Activated CD8-positive, alpha-beta memory T cell treated with anti-CD3 and anti-CD28 coated beads for 24 hours (primary cell): Measurements from ENCODE around the gene PTPRM.

ENCODE experiments used
- DNase-seq: peaks from one replicate; pipeline ENCODE4 v3.0.0-alpha.2; 2020

PTPRM gene

DNA sequence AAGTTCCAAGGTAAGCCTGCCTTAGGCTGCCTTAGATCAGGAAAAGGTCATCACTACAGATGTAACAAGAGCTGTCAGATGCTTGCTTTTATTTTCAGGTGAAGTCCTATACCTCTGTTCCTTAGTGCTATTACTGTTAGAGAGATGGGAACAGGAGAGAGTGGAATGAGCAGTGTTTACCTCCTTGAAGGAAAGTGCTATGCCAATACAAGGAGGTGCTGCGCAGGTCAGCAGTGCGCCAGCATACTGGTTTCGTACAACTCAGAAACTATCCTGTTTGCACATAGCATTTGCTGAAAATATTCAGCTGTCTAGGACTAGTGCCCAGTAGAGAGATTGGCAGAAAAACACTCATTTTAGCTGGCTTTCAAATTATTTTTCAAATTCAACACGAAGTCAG, 629.1 kb downstream of the PTPRM start:
- no peak for DNase-seq

DNA sequence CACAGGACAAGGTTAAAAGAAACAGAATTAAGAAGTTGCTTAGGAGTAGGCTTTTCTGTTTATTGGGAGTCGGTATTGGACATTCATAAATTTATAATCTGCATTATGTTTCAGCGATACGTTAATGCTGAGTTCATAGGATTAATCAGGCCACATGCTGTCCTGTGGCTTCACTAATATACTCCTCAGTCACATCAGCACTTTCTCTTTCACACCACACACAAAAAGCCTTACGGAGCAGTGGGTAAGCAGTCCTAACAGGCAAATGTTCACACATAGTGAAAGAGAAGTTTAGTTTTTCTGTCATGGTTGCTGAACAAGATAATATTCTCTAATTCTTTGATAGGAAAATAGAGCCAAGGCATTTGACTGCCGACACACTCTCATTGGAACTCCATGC, 630.4 kb downstream of the PTPRM start:
- DNase-seq = no peak

DNA sequence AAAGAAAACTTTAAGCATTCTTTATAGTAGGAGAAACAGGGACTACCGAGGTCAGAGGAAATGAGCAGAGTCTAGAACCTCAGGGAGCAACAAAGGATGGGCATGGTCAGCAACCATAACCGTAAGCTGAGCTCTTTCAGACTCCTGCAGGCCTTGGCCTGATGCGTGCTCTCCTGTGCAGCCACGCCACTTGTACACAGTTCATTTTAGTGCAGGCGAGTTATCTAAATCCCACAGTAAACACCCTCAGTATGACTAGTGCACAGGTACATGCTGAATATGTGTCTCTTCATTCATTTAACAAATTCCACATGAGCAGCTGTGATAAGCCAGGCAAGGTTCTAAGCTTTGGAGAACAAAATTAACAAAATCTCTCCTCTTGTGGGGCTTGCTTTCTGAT, 640.9 kb downstream of the PTPRM start:
- DNase-seq = no peak

DNA sequence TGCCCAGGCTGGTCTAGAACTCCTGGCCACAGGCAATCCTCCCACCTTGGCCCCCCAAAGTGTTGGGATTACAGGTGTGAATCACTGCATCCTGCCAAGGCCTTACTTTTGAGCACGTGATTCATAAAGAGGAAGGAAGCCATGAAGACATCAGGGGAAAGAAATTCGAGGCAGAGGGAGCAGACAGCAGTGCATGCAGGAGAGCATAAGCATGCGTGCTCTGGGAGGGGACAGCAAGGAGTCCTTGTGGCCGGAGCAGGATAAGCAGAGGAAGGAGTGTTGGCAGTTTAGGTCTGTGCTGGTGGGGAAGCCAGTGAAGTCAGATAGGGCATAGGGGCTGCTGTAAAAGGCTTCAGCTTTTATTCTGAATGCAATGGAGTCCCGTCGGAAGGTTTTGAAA, 641.6 kb downstream of the PTPRM start:
- DNase-seq = no peak

DNA sequence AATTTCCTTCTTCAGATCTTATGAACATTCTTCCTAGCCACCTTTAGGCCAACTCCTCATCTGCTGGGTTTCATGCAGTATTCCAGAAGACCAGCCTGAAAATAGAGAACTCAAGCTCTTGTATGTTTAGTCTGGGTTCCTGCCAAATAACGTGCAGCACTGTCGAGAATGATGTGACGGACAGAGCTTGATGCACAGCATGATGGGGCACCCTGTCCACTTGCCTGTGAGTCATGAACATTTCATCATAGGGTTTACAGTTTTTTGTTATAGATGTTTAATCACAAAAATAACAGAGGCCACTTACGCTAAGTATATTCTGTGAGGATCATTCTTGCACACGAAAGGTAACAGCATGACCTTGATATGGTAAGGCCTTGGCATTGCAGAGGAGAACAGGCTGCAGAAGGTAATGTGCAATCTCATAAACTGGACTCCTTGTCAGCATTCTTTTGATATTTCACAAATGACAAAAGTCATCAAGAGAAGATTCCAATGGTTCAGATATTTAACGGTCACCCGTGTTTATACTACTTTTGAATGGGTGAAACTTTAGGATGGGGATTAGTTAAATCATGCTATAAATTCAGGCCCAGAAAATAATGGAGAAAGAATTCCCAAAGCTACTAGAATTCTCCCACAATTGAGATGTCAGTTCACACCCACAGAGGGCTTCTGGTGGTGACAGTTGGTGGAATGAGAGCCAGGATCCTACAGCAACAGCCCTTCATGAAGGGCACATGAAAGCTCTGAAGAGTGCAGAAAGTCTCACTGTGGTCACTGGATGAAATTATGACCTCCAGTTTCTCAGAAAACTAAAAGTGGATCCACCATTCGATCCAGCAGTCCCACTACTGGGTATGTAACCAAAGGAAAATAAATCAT, 646.0 kb downstream of the PTPRM start:
- no peak for DNase-seq

DNA sequence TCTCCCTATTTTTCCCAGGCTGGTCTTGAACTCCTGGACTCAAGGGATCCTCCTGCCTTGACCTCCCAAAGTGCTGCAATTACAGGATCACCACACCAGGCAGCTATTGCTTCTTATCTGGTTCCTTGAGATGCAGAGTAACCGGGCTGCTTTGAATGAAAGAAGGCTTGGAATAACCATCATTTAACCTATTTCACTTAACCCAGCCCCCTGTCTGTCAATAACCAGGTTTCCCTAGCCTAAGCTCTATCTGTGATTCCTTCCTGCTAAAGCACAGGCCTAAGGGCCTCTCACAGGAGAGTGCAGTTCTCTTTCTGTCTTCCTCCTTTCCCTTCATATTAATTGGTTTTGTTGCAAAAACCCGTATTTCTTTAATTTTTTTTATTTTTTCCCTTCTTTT, 648.6 kb downstream of the PTPRM start:
- no peak for DNase-seq

DNA sequence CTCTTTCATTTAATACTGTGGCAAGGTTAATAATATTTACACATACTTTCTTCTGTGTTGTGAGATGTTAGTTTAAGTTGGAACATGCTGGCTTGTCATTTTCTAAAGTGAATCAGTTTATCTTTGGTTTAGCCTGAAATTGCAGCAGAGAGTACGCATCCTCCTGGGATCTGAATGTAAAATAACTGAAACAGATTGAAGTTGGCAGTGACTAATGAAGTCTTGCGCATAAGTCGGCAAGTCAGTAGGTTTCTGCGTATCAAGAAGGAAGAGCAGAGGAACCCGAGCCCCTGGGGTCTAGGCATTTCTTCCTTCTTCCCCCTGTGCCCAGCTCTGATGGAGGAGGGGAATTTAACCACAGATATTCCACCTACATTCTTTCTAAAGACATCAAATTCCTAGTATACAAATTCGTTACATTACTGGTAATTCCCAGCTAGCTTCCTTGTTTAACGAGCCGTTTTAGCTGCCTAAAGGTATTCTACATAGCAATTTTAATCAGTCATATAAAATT, 650.0 kb downstream of the PTPRM start:
- no peak for DNase-seq

DNA sequence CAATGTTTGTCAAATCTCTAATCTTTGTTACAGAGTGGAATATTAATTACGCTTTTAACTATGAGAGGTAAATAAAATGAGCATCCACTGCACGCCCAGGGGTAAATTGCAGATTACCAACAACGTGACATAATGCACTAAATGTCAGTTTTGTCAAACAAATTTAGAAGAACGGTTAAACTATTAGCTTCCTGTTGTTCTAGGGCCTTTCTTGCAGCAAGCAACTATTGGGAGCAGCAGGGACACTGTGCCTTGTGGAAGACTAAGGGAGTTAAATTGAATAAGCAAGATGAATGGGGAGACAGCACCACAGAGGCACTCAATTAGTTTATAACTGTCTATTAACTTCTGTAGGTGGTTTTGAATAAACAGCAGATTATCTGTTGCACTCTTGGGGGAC, 651.1 kb downstream of the PTPRM start:
- no peak for DNase-seq

DNA sequence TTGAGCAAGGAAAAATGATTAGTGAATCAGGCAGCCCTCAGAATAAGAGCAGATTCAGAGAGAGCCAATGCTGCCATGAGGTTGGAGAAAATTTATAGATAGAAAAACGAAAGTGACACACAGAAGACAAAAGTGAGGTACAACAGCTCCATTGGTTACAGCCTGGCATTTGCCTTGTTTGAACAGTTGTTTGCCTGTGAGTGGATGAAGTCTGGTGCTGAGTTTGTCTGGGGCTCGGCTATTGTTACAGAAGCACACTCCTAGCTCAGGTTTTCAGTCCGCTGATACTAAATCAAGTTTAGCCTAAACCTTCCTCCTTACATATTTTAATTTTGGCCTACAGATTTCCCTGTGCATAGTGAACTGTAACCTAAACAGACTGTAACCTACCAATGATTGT, 654.3 kb downstream of the PTPRM start:
- no peak for DNase-seq

DNA sequence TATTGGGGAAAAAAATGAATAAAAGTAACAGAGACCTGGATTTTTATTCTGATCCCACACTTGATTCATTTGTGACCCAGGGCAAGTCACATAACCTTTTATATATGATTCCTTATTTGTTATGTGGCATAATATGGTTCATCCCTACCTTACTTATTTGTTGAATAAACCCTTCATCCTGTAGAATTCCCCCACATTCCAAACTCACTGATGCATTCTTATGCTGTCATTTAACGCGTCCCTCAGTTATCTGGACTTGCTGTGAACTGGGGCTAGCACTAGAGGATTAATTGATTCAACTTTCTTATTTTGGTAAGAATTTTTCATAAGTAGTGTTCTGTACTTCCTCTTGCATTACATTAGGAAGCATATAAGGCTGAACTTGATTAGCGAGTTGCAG, 657.5 kb downstream of the PTPRM start:
- DNase-seq = no peak

DNA sequence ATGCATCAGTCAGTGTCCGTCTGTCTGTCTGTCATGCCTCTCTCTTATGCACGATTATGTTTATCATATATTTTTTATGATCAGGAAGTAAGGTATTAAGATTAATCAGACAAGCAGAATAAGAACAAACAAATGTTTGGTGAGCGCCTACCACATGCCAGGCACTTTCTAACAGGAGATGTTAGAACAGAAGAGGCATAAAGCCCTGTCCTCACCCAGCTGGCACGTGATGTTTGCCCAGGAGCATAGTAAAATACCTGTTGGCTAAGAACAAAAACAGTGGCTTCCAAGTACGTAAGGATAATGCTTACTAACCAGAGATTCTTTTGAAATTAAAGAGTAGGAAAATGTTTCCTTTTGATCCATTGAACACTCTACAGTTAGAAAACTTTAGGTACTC, 661.9 kb downstream of the PTPRM start:
- no peak for DNase-seq

DNA sequence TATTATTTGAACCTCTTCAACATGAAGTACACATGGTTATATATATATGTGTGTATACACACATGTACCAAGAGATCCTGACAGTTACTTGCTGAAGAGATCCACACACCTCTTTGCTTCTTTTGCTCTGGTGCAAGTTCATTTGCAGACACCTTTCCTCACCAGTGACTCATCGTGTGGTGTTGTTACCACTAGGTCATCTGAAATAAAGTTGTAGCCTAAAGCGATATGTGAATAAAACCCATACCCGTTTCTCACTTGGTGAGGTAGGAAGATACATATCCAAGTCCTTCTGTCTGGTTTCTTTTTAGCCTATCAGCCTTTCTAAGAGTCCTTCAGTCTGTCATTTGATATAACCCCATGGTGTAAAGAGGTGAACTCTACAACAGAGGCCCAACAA, 662.7 kb downstream of the PTPRM start:
- no peak for DNase-seq

DNA sequence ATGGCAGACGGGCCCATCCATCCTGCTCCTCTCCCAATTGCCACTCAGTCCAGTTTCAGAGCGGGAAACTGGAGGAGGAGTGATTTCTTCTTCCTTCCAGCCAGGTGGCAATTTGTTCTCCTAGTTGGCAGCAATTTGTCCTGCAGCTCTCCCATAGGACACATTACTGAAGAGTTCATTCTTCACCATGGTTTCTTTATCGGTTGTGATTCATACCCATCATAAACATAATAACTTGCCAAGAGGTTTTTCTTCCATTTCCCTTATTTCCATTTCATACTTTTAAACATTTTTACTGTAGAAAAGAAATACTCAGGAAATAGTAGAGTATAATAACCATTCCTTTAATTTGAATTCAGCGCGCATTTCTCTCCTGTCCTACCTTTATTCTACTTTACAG, 664.2 kb downstream of the PTPRM start:
- no peak for DNase-seq

DNA sequence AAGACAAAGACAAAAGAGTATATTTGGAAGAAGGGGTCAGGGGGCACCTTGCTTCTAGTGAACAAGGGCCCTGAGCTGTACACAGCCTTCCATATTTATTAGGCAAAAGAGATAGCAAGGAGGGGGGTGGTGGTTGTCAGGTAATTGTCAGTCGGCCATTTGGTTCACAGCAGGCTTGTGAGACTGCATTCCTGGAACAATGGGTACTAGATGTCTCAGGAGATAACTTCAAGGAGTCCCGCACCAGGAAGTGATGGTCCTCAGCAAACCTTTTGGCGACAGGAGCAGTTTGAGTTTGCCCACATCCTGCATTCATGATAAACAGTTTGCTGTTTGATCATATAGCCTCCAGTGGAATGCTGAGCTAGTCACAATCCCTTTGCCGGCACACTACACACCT, 665.7 kb downstream of the PTPRM start:
- no peak for DNase-seq

DNA sequence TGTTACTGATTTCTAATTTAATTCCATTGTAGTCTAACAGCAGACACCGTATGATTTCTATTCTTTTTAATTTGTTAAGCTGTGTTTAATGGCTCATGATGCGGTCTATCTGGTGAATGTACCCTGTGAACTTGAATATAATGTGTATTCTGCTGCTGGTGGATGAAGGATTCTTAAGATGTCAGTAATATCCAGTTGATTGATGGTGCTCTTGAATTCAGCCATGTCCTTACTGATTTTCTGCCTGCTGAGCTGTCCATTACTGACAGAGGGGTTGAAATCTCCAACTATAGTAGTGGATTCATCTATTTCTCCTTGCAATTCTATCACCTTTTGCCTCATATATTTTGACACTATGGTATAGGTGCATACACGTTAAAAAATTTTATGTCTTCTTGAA, 668.8 kb downstream of the PTPRM start:
- no peak for DNase-seq

DNA sequence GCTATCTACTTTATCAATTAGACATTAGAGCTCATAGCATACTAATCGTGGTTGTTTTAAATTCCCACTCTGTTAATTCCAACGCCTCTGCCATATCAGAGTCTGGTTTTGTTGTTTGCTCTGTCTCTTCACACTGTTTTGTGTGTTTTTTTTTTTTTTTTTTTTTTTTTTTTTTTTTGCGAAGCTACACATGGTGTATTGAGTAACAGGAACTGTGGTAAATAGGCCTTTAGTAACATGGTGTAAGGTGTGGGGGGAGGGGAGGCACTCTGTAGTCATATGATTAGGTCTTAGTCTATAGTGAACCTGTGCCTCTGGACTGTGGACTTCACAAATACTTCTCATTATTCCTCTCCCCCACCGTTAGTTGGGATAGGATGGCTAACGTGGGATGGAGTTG, 671.4 kb downstream of the PTPRM start:
- DNase-seq = no peak

DNA sequence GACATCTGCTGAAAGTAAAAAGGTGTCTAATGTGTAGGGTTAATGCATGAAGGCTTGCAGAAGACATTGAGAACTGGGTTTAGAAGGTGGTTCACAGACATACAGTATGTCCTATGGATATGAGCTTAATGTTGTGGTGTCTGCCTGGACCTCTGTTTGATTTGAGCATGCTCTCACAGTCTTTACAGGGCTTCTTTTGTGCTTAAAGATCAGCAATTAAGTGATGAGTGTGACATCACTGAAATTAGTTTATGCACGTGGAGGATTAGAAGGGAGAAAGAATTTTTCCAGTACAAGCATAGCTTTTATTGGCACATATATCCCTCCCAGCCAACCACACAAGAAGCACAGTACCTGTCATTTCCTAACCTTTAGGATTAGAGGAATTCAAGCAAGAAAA, 674.6 kb downstream of the PTPRM start:
- DNase-seq = no peak

DNA sequence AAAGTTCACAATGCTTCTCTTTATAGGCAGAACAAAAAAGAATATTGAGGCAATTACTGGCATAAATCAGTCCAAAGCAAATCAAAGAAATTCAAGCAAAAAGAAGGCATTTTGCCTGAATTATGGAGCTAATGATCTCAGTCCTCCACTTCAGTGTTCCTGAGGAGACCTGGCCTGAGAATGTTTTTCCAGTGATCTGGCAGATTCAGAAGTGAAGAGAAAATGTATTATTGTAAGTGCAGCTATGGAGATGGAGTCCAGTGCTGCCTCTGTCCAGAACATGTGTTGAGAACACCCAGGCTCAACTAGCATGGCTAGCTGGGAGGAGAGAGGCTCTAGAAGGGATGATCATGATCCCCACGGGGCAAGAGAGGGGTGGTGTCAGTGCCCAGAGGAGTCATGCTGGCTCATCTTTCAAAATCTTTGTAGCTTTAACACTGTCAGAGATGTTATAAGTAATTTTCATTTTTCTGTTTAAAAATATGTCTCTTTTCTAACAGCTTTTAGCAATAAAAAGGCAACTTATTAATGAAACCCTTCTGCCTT, 675.1 kb downstream of the PTPRM start:
- no peak for DNase-seq

DNA sequence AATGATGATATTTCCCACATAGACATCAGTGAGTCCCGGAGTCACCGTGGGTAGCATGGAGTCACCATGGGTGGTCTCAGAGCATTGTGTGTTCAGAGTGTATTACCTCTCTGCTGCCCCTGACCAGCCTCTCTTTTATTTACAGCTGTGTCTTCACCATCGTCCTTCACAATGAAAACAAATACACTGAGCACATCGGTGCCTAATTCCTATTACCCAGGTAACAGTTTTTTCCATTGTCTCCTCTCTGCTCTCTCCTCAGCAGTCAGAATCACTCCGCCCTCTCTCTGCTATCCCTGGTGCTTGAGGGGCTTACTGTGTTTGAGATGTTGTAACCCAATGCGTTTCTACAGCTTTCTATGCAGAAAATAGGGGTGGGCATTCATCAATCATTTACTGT, 680.6 kb downstream of the PTPRM start:
- no peak for DNase-seq

DNA sequence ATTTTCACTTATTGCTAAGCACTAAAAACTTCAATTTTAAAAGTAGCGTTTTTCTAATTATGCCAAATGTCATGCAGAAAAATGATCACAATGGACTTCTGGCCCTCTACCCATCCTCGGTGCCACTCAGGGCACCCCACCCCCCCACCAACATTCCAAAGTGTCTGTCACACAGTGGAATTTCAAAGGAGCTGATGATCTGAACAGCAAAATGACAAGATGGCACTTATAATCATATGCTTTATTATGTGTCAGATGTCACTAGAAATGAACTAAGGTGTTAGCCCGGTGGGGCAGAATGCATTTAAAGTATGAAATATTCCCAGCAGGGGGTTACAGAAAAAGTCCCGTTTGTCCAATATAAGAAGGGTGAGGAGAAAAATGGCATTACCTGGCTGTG, 681.5 kb downstream of the PTPRM start:
- no peak for DNase-seq

DNA sequence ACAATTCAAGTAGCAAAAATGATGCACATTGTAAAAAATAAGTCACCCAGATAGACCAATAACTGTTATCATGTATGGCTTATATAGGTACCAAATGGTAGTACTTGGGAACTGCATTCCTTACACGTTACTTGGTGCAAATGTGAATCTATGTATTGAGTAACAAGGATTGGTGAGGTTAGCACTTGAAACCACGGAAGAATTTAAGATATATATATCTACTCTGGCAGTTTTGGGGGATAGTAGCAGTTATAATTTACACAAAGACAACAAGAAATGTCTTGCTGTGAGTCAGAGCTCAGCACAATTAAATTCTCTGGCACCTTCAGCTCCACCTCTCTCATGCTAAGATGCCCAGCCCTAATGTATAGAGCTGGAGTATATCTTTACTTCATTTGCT, 682.7 kb downstream of the PTPRM start:
- no peak for DNase-seq

DNA sequence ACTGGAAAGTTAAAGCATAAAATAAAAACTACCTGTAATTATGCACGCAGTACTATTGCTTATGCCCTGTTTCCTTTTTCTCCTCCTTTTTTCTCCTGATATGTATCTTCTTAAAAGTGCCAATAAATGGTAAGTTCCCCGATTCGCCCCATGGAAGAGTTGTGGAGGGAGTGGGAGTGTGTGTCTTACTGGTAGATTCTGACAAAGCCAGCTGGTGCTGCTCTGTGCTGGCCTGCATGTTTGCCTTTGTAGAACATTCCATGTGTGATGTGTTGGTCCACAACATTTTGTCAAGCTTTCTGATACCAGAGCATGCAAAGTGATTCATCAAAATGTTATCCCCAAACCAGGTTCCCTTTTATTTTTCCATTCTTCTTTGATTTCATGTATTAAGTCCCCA, 685.3 kb downstream of the PTPRM start:
- no peak for DNase-seq

DNA sequence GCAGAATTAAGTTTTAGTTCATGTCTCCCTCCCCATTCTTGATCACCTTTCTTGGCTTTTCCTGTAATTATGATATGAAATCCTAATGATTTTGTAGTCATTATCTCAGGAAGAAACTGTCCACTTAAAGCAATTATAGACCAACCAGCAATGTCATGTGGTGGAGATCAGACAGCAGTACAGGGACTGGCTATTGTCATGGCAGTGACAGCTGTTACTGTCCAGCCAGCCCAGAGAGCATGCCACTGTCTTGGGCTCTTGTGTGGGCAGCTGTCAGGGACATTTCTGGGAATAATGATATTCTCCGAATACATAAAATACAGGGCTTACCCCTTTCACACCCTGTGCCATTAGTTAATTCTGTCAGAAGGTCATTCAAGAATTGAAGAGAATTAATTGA, 686.8 kb downstream of the PTPRM start:
- DNase-seq = no peak

DNA sequence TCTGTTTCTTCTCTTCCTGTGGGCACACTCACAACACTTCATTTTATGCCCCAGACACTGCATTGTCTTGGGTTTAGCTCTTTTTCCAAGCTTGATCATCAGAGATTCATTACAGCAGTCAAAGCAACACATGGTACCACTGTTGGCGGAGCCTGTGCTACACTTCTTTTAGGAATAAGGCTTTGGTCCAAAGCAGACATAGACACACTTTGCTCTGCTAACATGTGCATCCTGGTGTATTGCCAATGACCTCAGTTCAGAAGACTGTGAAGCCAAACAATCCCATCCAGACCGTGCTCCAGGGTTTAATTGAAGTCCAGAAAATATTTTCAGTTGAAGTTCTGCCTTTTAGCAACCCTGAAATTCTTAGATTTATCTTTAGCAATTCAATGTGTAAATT, 687.5 kb downstream of the PTPRM start:
- DNase-seq = no peak
